ENCODE results near the gene TDRD12. TPM values are rescaled to one million over a fixed set of nuclear protein-coding genes. Genes with fewer than 3 reads are reported as not detected.

TDRD12 gene
- total and polyA plus RNA-seq, 9 donors: 0.23 to 3.2 (median 1.9) TPM

DNA sequence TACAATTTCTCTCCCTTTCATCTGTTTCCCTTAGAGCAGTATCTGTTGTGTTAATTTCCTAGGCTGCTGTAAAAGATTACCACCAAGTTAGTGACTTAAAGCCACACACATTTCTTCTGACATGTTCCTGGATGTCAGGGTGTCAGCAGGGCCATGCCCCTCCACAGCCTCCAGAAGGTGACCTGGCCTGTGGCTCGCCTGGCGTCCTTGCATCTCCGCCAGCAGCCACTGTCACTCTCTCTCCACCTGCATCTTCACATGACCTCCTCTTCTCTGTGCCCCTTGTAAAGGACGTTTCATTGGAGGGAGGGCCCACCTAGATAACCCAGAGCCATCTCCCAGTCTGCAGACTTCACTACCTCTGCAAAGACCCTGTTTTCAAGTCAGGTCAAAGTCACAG is 88.7 kb downstream of the TDRD12 start:
- TF ChIP-seq POLR2A (IDR thresholded peaks at IDR 0.05) (no peak), EP300 (IDR thresholded peaks at IDR 0.05) (no peak)
- TF ChIP-seq, protein P1, sequence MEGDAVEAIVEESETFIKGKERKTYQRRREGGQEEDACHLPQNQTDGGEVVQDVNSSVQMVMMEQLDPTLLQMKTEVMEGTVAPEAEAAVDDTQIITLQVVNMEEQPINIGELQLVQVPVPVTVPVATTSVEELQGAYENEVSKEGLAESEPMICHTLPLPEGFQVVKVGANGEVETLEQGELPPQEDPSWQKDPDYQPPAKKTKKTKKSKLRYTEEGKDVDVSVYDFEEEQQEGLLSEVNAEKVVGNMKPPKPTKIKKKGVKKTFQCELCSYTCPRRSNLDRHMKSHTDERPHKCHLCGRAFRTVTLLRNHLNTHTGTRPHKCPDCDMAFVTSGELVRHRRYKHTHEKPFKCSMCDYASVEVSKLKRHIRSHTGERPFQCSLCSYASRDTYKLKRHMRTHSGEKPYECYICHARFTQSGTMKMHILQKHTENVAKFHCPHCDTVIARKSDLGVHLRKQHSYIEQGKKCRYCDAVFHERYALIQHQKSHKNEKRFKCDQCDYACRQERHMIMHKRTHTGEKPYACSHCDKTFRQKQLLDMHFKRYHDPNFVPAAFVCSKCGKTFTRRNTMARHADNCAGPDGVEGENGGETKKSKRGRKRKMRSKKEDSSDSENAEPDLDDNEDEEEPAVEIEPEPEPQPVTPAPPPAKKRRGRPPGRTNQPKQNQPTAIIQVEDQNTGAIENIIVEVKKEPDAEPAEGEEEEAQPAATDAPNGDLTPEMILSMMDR (IDR thresholded peaks at IDR 0.05): no peak
- WGBS, 3 donors: 73 to 81% (median 76%) methylated on average over 4 of the region's 4 CpGs
- Histone ChIP-seq H3K27ac (no peak overlapping the region), H3K36me3 (no peaks in the 10 kb centered on the region), H3K4me3 (no peak overlapping the region), H3K4me1 (ENCODE audit: insufficient read depth) (no peaks in the 10 kb centered on the region), H3K27me3 (no peaks in the 10 kb centered on the region), H3K9me3 (no peaks in the 10 kb centered on the region)
- intact Hi-C loops (cut with DNase I): no loop called here
- no peak for DNase-seq

DNA sequence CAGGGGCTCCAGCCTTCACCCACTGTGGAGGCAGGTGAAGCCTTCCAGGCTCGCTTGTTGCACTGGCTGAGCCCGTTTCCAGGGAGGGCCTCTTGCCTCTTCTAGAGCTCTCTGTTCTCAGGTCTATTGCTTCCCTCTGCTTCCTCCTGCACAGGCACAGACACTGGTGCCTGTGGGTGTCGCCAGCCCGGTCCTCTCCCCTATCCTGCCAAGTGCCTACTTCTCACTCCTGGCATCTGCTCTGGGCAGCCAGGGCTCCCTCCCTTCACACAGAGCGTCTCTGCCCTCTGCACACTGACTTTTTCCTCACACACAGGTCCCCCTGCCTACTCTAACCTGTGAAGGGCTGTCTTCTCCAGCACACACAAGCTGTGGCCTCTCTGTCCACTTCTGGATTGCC is 89.7 kb downstream of the TDRD12 start:
- WGBS, 3 donors: 50 to 77% (median 63%) methylated on average over 5 of the region's 5 CpGs
- Histone ChIP-seq H3K9me3 (no peaks in the 10 kb centered on the region), H3K27ac (no peak overlapping the region), H3K27me3 (no peaks in the 10 kb centered on the region), H3K4me1 (ENCODE audit: insufficient read depth) (no peaks in the 10 kb centered on the region), H3K36me3 (no peaks in the 10 kb centered on the region), H3K4me3 (no peak overlapping the region)
- no peak for DNase-seq
- TF ChIP-seq, protein P1 (IDR thresholded peaks at IDR 0.05): no peak
- TF ChIP-seq EP300 (IDR thresholded peaks at IDR 0.05) (no peak), POLR2A (IDR thresholded peaks at IDR 0.05) (no peak)
- intact Hi-C loops (cut with DNase I): no loop called here

DNA sequence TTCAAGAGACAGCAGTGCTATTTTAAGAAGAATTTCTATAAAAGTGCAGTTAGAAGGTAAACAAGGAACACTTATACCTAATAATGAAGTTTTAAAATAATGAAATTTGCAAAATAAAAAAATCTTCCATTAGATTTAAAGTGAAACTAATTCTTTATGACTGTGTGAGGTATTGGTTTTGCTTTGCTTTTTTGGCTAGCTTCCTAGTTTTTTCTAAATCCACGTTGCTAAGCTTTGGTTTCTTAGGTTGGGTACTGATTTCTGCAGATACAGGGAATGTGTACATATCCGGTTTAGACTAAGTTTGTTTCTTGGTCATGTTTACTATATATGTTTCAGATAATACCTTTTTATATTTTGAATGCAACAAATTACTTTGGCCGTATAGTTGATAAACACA is 90.2 kb downstream of the TDRD12 start:
- no peaks in the 10 kb centered on the region for H3K27me3 ChIP-seq
- DNase-seq: no peak
- no peaks in the 10 kb centered on the region for H3K36me3 ChIP-seq
- H3K4me1 ChIP-seq (ENCODE audit: insufficient read depth): no peaks in the 10 kb centered on the region
- intact Hi-C loops (cut with DNase I): no loop called here
- TF ChIP-seq, protein P1 (IDR thresholded peaks at IDR 0.05): no peak
- TF ChIP-seq EP300 (IDR thresholded peaks at IDR 0.05): no peak
- TF ChIP-seq POLR2A (IDR thresholded peaks at IDR 0.05): no peak
- H3K27ac ChIP-seq: no peak overlapping the region
- no peaks in the 10 kb centered on the region for H3K9me3 ChIP-seq
- H3K4me3 ChIP-seq: no peak overlapping the region
- 24 to 34% (median 29%) methylated on average over 3 of the region's 3 CpGs for WGBS, 3 donors

- no peak for TF ChIP-seq EP300 (IDR thresholded peaks at IDR 0.05)
- 79 to 91% (median 82%) methylated on average over 9 of the region's 9 CpGs for WGBS, 3 donors
- H3K36me3 ChIP-seq: no peaks in the 10 kb centered on the region
- DNase-seq: no peak
- no peaks in the 10 kb centered on the region for H3K9me3 ChIP-seq
- no peak overlapping the region for H3K4me3 ChIP-seq
- H3K27ac ChIP-seq: no peak overlapping the region
- no peaks in the 10 kb centered on the region for H3K27me3 ChIP-seq
- H3K4me1 ChIP-seq (ENCODE audit: insufficient read depth): no peaks in the 10 kb centered on the region
- intact Hi-C loops (cut with DNase I): no loop called here
Measured at GRCh38 chr19:32810452-32810851, 90.9 kb downstream of the TDRD12 start.

GRCh38 chr19:32811151-32811550 is 91.6 kb downstream of the TDRD12 start:
- DNase-seq: no peak
- Histone ChIP-seq H3K36me3 (no peaks in the 10 kb centered on the region), H3K4me1 (ENCODE audit: insufficient read depth) (no peaks in the 10 kb centered on the region), H3K27ac (no peak overlapping the region), H3K9me3 (no peaks in the 10 kb centered on the region), H3K27me3 (no peaks in the 10 kb centered on the region), H3K4me3 (no peak overlapping the region)
- intact Hi-C loops (cut with DNase I): no loop called here
- WGBS, 3 donors: 79 to 84% (median 82%) methylated on average over 11 of the region's 11 CpGs
- TF ChIP-seq POLR2A (IDR thresholded peaks at IDR 0.05) (no peak), EP300 (IDR thresholded peaks at IDR 0.05) (no peak)
- TF ChIP-seq, protein P1 (IDR thresholded peaks at IDR 0.05): no peak
